Keratinocyte (primary cell): ENCODE data around the gene JAKMIP1.

Experiments used
- CTCF ChIP-seq, 3 experiments: IDR thresholded peaks in 1 of 3; conservative IDR thresholded peaks in 1 of 3; optimal IDR thresholded peaks in 1 of 3; 2 replicates in 2 of 3; 3 replicates in 1 of 3; pipeline versions ENCODE3 to v1.5.1; 2011; ENCODE audit warnings: low read length in 3 of 3, mild to moderate bottlenecking in 3 of 3, moderate library complexity in 2 of 3, control low read depth in 1 of 3, inconsistent platforms in 1 of 3; ENCODE audit not compliant: insufficient read depth in 2 of 3; ENCODE audit errors: extremely low read depth in 1 of 3
- EZH2 ChIP-seq: IDR thresholded peaks from one replicate; pipeline ENCODE4 v1.6.1; 2012; ENCODE audit warnings: inconsistent platforms, mild to moderate bottlenecking, low read length, moderate library complexity

GRCh38 chr4:6031846-6032245 lies 168.5 kb downstream of the JAKMIP1 start:
- TF ChIP-seq CTCF (optimal IDR thresholded peaks at IDR 0.05 in 1 of 3, IDR thresholded peaks at IDR 0.05 in 1 of 3, conservative IDR thresholded peaks at IDR 0.05 in 1 of 3; ENCODE audit: extremely low read depth in 1 of 3, insufficient read depth in 2 of 3, low read length in 3 of 3), result no peak
- no peak for TF ChIP-seq EZH2
